ENCODE results near the gene SEMA6B.
A peak's percentile ranks its signal among the peaks of the same experiment; 100 is the strongest.
"Not testable (repeated sequence)": the region's sequence is repeated elsewhere in the genome, so short reads cannot be mapped to it uniquely, and the experiment has no call there.

The SEMA6B gene

GRCh38 chr19:4538601-4538954 is 20.9 kb downstream of the SEMA6B start:
- H3K27ac Mint-ChIP-seq = no peak overlapping the region
- no peaks in the 10 kb centered on the region for H3K36me3 Mint-ChIP-seq (ENCODE audit: low read depth)
- no peak for DNase-seq
- H3K27me3 Mint-ChIP-seq = peaks cover 35% of the 10 kb centered on the region
- peaks cover 15% of the 10 kb centered on the region for H3K4me1 Mint-ChIP-seq (ENCODE audit: low read depth)
- no peaks in the 10 kb centered on the region for H3K9me3 Mint-ChIP-seq
- no peak overlapping the region for H3K4me3 Mint-ChIP-seq

- Mint-ChIP-seq H3K27ac (no peak overlapping the region), H3K36me3 (ENCODE audit: low read depth) (no peaks in the 10 kb centered on the region), H3K4me1 (ENCODE audit: low read depth) (peaks cover 15% of the 10 kb centered on the region), H3K27me3 (peaks cover 39% of the 10 kb centered on the region), H3K9me3 (no peaks in the 10 kb centered on the region), H3K4me3 (no peak overlapping the region)
- no peak for DNase-seq
These were observed 21.4 kb downstream of the SEMA6B start for GRCh38 chr19:4537953-4538600.

- Mint-ChIP-seq H3K4me3 (no peak overlapping the region), H3K36me3 (ENCODE audit: low read depth) (no peaks in the 10 kb centered on the region), H3K27ac (no peak overlapping the region), H3K27me3 (peaks cover 39% of the 10 kb centered on the region), H3K4me1 (ENCODE audit: low read depth) (peaks cover 15% of the 10 kb centered on the region), H3K9me3 (no peaks in the 10 kb centered on the region)
- no peak for DNase-seq
These were observed 22.7 kb downstream of the SEMA6B start for GRCh38 chr19:4536798-4537197.

GRCh38 chr19:4534836-4535658 is 24.4 kb downstream of the SEMA6B start, which contains the start of gene PLIN5:
Gene PLIN5 (minus strand): TSS chr19:4535224. CDS start chr19:4534074, 1,150 bp downstream.
- no peak within 1 kb of the TSS for H3K27ac Mint-ChIP-seq
- peaks cover 35% of the 10 kb centered on the region for H3K27me3 Mint-ChIP-seq
- no peak within 1 kb of the TSS for H3K4me3 Mint-ChIP-seq
- H3K36me3 Mint-ChIP-seq (ENCODE audit: low read depth) = no peaks in the 10 kb centered on the region
- peaks cover 9% of the 10 kb centered on the region for H3K4me1 Mint-ChIP-seq (ENCODE audit: low read depth)
- no peaks in the 10 kb centered on the region for H3K9me3 Mint-ChIP-seq
- DNase-seq = peak; percentile 63

- no peak overlapping the region for H3K27ac Mint-ChIP-seq
- H3K36me3 Mint-ChIP-seq (ENCODE audit: low read depth) = no peaks in the 10 kb centered on the region
- no peak for DNase-seq
- no peak overlapping the region for H3K4me3 Mint-ChIP-seq
- no peaks in the 10 kb centered on the region for H3K9me3 Mint-ChIP-seq
- peaks cover 4% of the 10 kb centered on the region for H3K4me1 Mint-ChIP-seq (ENCODE audit: low read depth)
- H3K27me3 Mint-ChIP-seq = peaks cover 30% of the 10 kb centered on the region
These were observed 25.6 kb downstream of the SEMA6B start for GRCh38 chr19:4533835-4534424.

- H3K4me1 Mint-ChIP-seq (ENCODE audit: low read depth) = peaks cover 3% of the 10 kb centered on the region
- no peaks in the 10 kb centered on the region for H3K9me3 Mint-ChIP-seq
- no peak overlapping the region for H3K27ac Mint-ChIP-seq
- no peaks in the 10 kb centered on the region for H3K36me3 Mint-ChIP-seq (ENCODE audit: low read depth)
- H3K27me3 Mint-ChIP-seq = peaks cover 26% of the 10 kb centered on the region
- DNase-seq = no peak
- H3K4me3 Mint-ChIP-seq = no peak overlapping the region
These were observed 26.1 kb downstream of the SEMA6B start for GRCh38 chr19:4533334-4533733.

GRCh38 chr19:4531562-4532165 is 27.8 kb downstream of the SEMA6B start:
- DNase-seq = no peak
- Mint-ChIP-seq H3K4me3 (no peak overlapping the region), H3K9me3 (no peaks in the 10 kb centered on the region), H3K4me1 (ENCODE audit: low read depth) (peaks cover 3% of the 10 kb centered on the region), H3K36me3 (ENCODE audit: low read depth) (no peaks in the 10 kb centered on the region), H3K27me3 (peaks cover 15% of the 10 kb centered on the region), H3K27ac (no peak overlapping the region)

- no peak for DNase-seq
- no peak overlapping the region for H3K27ac Mint-ChIP-seq
- no peaks in the 10 kb centered on the region for H3K36me3 Mint-ChIP-seq (ENCODE audit: low read depth)
- peaks cover 2% of the 10 kb centered on the region for H3K4me1 Mint-ChIP-seq (ENCODE audit: low read depth)
- H3K4me3 Mint-ChIP-seq = no peak overlapping the region
- no peaks in the 10 kb centered on the region for H3K9me3 Mint-ChIP-seq
- peaks cover 9% of the 10 kb centered on the region for H3K27me3 Mint-ChIP-seq
These were observed 29.5 kb downstream of the SEMA6B start for GRCh38 chr19:4529924-4530522.

GRCh38 chr19:4528843-4529242 is 30.6 kb downstream of the SEMA6B start:
- H3K36me3 Mint-ChIP-seq (ENCODE audit: low read depth) = no peaks in the 10 kb centered on the region

GRCh38 chr19:4527377-4527776 is 32.1 kb downstream of the SEMA6B start:
- H3K9me3 Mint-ChIP-seq; H3K27me3 Mint-ChIP-seq; H3K36me3 Mint-ChIP-seq (ENCODE audit: low read depth); H3K4me3 Mint-ChIP-seq; H3K4me1 Mint-ChIP-seq (ENCODE audit: low read depth); H3K27ac Mint-ChIP-seq; DNase-seq: not testable (repeated sequence)

More at GRCh38 chr19:4528843-4529242, 30.6 kb downstream of the SEMA6B start:
- H3K27me3 Mint-ChIP-seq = peaks cover 6% of the 10 kb centered on the region
- no peak for DNase-seq
- no peak overlapping the region for H3K27ac Mint-ChIP-seq
- no peaks in the 10 kb centered on the region for H3K9me3 Mint-ChIP-seq
- H3K4me1 Mint-ChIP-seq (ENCODE audit: low read depth) = no peaks in the 10 kb centered on the region
- H3K4me3 Mint-ChIP-seq = no peak overlapping the region

- no peak for DNase-seq
- Mint-ChIP-seq H3K27me3 (no peaks in the 10 kb centered on the region), H3K4me1 (ENCODE audit: low read depth) (no peaks in the 10 kb centered on the region), H3K9me3 (no peaks in the 10 kb centered on the region), H3K27ac (no peak overlapping the region), H3K36me3 (ENCODE audit: low read depth) (no peaks in the 10 kb centered on the region), H3K4me3 (no peak overlapping the region)
These were observed 33.9 kb downstream of the SEMA6B start for GRCh38 chr19:4525563-4526002.

- DNase-seq = peak; percentile 77
These were observed 34.5 kb downstream of the SEMA6B start for GRCh38 chr19:4524808-4525562.

GRCh38 chr19:4523306-4524110 is 36.0 kb downstream of the SEMA6B start:
- no peaks in the 10 kb centered on the region for H3K9me3 Mint-ChIP-seq
- no peak overlapping the region for H3K27ac Mint-ChIP-seq
- H3K4me1 Mint-ChIP-seq (ENCODE audit: low read depth) = no peaks in the 10 kb centered on the region
- no peak overlapping the region for H3K4me3 Mint-ChIP-seq
- no peaks in the 10 kb centered on the region for H3K36me3 Mint-ChIP-seq (ENCODE audit: low read depth)
- peak; percentile 51 for DNase-seq
- H3K27me3 Mint-ChIP-seq = peaks cover 5% of the 10 kb centered on the region

More at GRCh38 chr19:4524808-4525562, 34.5 kb downstream of the SEMA6B start:
- Mint-ChIP-seq H3K4me3 (no peak overlapping the region), H3K9me3 (no peaks in the 10 kb centered on the region), H3K4me1 (ENCODE audit: low read depth) (no peaks in the 10 kb centered on the region), H3K27me3 (no peaks in the 10 kb centered on the region), H3K36me3 (ENCODE audit: low read depth) (no peaks in the 10 kb centered on the region), H3K27ac (no peak overlapping the region)
